H1 (cell line): ENCODE data around the gene VSTM4. TPM values are rescaled to one million over a fixed set of nuclear protein-coding genes. Genes with fewer than 3 reads are reported as not detected.

Source experiments
- CTCF ChIA-PET: fragments of 300-600 bp; sonication (Branson Sonifier 250); formaldehyde crosslinking; loops from one replicate; lab custom pipeline; 2021; ENCODE audit not compliant: partially characterized antibody; lab: Charles Lee
- POLR2A ChIA-PET: fragments of 300-600 bp; sonication (Branson Sonifier 250); formaldehyde crosslinking; loops from one replicate; lab custom pipeline; 2021; ENCODE audit warnings: inconsistent platforms; ENCODE audit not compliant: partially characterized antibody; lab: Charles Lee
- DNase-seq, 2 experiments: peaks; one replicate each; pipeline versions ENCODE4 v3.0.0 to v3.0.0-alpha.2; 2010 to 2022; ENCODE audit warnings: low spot score in 2 of 2, low read depth in 1 of 2, mixed read lengths in 1 of 2
- FAIRE-seq: peaks from 2 replicates; lab custom pipeline; 2011; peaks lifted over from hg19 to GRCh38; lab: Jason Lieb, UNC
- H2AFZ ChIP-seq: 2 replicates; pipeline ENCODE4 v1.8.1; 2012; ENCODE audit warnings: low read length, inconsistent platforms
- H2AK5ac ChIP-seq: 2 replicates; pipeline ENCODE4 v1.6.1; 2013; ENCODE audit warnings: low read depth, low read length
- H2BK120ac ChIP-seq: replicated peaks from 2 replicates; pipeline ENCODE3; 2013; ENCODE audit warnings: low read depth, low read length, inconsistent platforms
- H2BK12ac ChIP-seq: 2 replicates; pipeline ENCODE4 v1.6.1; 2013; ENCODE audit warnings: low read depth, low read length
- H2BK15ac ChIP-seq: 2 replicates; pipeline ENCODE4 v1.6.1; 2013; ENCODE audit warnings: low read length
- H2BK20ac ChIP-seq: 2 replicates; pipeline ENCODE4 v1.6.1; 2013; ENCODE audit warnings: low read length
- H2BK5ac ChIP-seq: 2 replicates; pipeline ENCODE4 v1.6.1; 2013; ENCODE audit warnings: low read depth, low read length
- H3K14ac ChIP-seq: 2 replicates; pipeline ENCODE4 v1.6.1; 2013; ENCODE audit warnings: inconsistent platforms; ENCODE audit not compliant: insufficient read length
- H3K18ac ChIP-seq: 2 replicates; pipeline ENCODE4 v1.6.1; 2013; ENCODE audit warnings: low read length; ENCODE audit errors: extremely low read depth
- H3K23ac ChIP-seq: 2 replicates; pipeline ENCODE4 v1.6.1; 2013; ENCODE audit warnings: inconsistent platforms; ENCODE audit not compliant: insufficient read length
- H3K23me2 ChIP-seq: 2 replicates; pipeline ENCODE4 v1.6.1; 2013; ENCODE audit warnings: low read depth, low read length
- H3K27ac ChIP-seq: 2 replicates; pipeline ENCODE4 v1.6.1; 2011; ENCODE audit warnings: low read depth, low read length, inconsistent platforms
- H3K27me3 ChIP-seq, 4 experiments: replicated peaks in 1 of 4; 1 replicate in 1 of 4; 2 replicates in 3 of 4; pipeline versions ENCODE4 v1.6.1 to v1.8.1; 2011 to 2013; ENCODE audit warnings: low read length in 3 of 4, mild to moderate bottlenecking in 3 of 4, inconsistent platforms in 2 of 4, mixed read lengths in 2 of 4, moderate library complexity in 1 of 4; ENCODE audit not compliant: control insufficient read depth in 3 of 4, insufficient read depth in 3 of 4; ENCODE audit errors: extremely low read depth in 1 of 4
- H3K36me3 ChIP-seq, 4 experiments: 2 replicates each; pipeline versions ENCODE4 v1.6.1 to v1.8.1; 2011 to 2013; ENCODE audit warnings: mild to moderate bottlenecking in 4 of 4, low read length in 3 of 4, moderate library complexity in 2 of 4, control low read depth in 1 of 4, inconsistent platforms in 1 of 4; ENCODE audit not compliant: insufficient read depth in 4 of 4, control insufficient read depth in 2 of 4
- H3K4ac ChIP-seq: replicated peaks from 2 replicates; pipeline ENCODE3; 2013; ENCODE audit warnings: low read length, low read depth, mixed read lengths, inconsistent platforms; ENCODE audit not compliant: insufficient read length
- H3K4me1 ChIP-seq, 4 experiments: replicated peaks in 1 of 4; 1 replicate in 1 of 4; 2 replicates in 3 of 4; pipeline versions ENCODE4 v1.6.1 to v1.8.1; 2011 to 2013; ENCODE audit warnings: low read length in 3 of 4, inconsistent platforms in 2 of 4, mixed read lengths in 1 of 4; ENCODE audit not compliant: insufficient read depth in 4 of 4, control insufficient read depth in 3 of 4
- H3K4me2 ChIP-seq, 2 experiments: 2 replicates each; pipeline versions ENCODE4 v1.6.1 to v1.8.1; 2011 to 2013; ENCODE audit warnings: low read depth in 2 of 2, low read length in 2 of 2, control low read depth in 1 of 2, inconsistent platforms in 1 of 2, mild to moderate bottlenecking in 1 of 2; ENCODE audit not compliant: insufficient read depth in 1 of 2
- H3K4me3 ChIP-seq, 4 experiments: fragments of 200-600, 300-600 bp in 1 of 4; sonication (generic), shearing (Covaris generic), sonication (Bioruptor Twin) in 1 of 4; 2 replicates each; pipeline versions ENCODE4 v1.5.1 to v1.8.1; 2011 to 2016; ENCODE audit warnings: low read length in 4 of 4, low read depth in 3 of 4, control low read depth in 2 of 4, inconsistent platforms in 2 of 4, mild to moderate bottlenecking in 2 of 4, mixed read lengths in 1 of 4, moderate library complexity in 1 of 4; ENCODE audit not compliant: insufficient read depth in 2 of 4; ENCODE audit errors: extremely low read depth in 1 of 4
- H3K56ac ChIP-seq: replicated peaks from 2 replicates; pipeline ENCODE3; 2013; ENCODE audit warnings: low read depth, mild to moderate bottlenecking, mixed read lengths, low read length, inconsistent platforms; ENCODE audit not compliant: insufficient read length
- H3K79me1 ChIP-seq: 2 replicates; pipeline ENCODE4 v1.6.1; 2013; ENCODE audit warnings: low read depth, low read length, control low read depth
- H3K79me2 ChIP-seq, 2 experiments: 2 replicates each; pipeline versions ENCODE4 v1.6.1 to v1.8.1; 2012 to 2013; ENCODE audit warnings: low read length in 2 of 2, mild to moderate bottlenecking in 2 of 2, inconsistent platforms in 1 of 2; ENCODE audit not compliant: insufficient read depth in 2 of 2, control insufficient read depth in 1 of 2
- H3K9ac ChIP-seq, 4 experiments: replicated peaks in 1 of 4; 1 replicate in 1 of 4; 2 replicates in 3 of 4; pipeline versions ENCODE4 v1.6.1 to v1.8.1; 2011 to 2013; ENCODE audit warnings: low read depth in 3 of 4, low read length in 3 of 4, control low read depth in 2 of 4, mild to moderate bottlenecking in 2 of 4, moderate library complexity in 2 of 4, inconsistent platforms in 1 of 4; ENCODE audit errors: extremely low read depth in 1 of 4
- H3K9me3 ChIP-seq, 2 experiments: 2 replicates each; pipeline versions ENCODE4 v1.6.1 to v1.8.1; 2012 to 2013; ENCODE audit warnings: mild to moderate bottlenecking in 2 of 2, moderate library complexity in 2 of 2, control low read depth in 1 of 2, inconsistent platforms in 1 of 2, low read depth in 1 of 2, low read length in 1 of 2, mixed read lengths in 1 of 2; ENCODE audit not compliant: insufficient read depth in 2 of 2
- H4K20me1 ChIP-seq, 2 experiments: replicated peaks in 1 of 2; 2 replicates each; pipeline versions ENCODE3 to v1.8.1; 2011 to 2013; ENCODE audit warnings: inconsistent platforms in 2 of 2, low read length in 2 of 2, mild to moderate bottlenecking in 1 of 2; ENCODE audit not compliant: insufficient read depth in 2 of 2, control insufficient read depth in 1 of 2
- H4K5ac ChIP-seq: 2 replicates; pipeline ENCODE4 v1.6.1; 2013; ENCODE audit warnings: low read length, low read depth, mixed read lengths, inconsistent platforms; ENCODE audit not compliant: insufficient read length
- H4K8ac ChIP-seq: 2 replicates; pipeline ENCODE4 v1.8.0; 2013; ENCODE audit warnings: mild to moderate bottlenecking, moderate library complexity, low read length, inconsistent platforms; ENCODE audit not compliant: insufficient read depth; ENCODE audit errors: extremely low read depth
- H4K91ac ChIP-seq: replicated peaks from 2 replicates; pipeline ENCODE3; 2013; ENCODE audit warnings: low read length, mixed read lengths, inconsistent platforms; ENCODE audit not compliant: insufficient read length
- ASH2L ChIP-seq: fragments of 200-600, 300-600 bp; sonication (generic); IDR thresholded peaks from one replicate; pipeline ENCODE4 v1.7.1; 2017; ENCODE audit warnings: low read length
- CBX5 ChIP-seq: fragments of 300-800, 300-1000 bp; sonication (generic); IDR thresholded peaks from 2 replicates; pipeline ENCODE4 v1.7.1; 2016; ENCODE audit warnings: antibody characterized with exemption, low read length, low read depth
- CHD1 ChIP-seq: IDR thresholded peaks from 2 replicates; pipeline ENCODE4 v1.6.1; 2012; ENCODE audit warnings: low read depth, low read length, improper control_type of control experiment
- E2F6 ChIP-seq: IDR thresholded peaks from 2 replicates; pipeline ENCODE4 v1.6.1; 2012; ENCODE audit warnings: inconsistent platforms
- WGBS, 2 experiments: shearing (Covaris generic) in 1 of 2; methylation state at CpG; one replicate each; pipeline versions ENCODE4 v1.1.6 to v1.1.7; 2013 to 2015; ENCODE audit warnings: low lambda C conversion rate in 2 of 2, mixed read lengths in 2 of 2, inconsistent platforms in 1 of 2, low coverage in 1 of 2, missing lambda C conversion rate in 1 of 2; ENCODE audit not compliant: insufficient replicate concordance in 2 of 2, insufficient coverage in 1 of 2, insufficient read length in 1 of 2; ENCODE audit errors: extremely low coverage in 1 of 2, missing lambda C conversion rate in 1 of 2; 5-methylcytosine and 5-hydroxymethylcytosine counted together
- polyA plus RNA-seq, 7 experiments: library from polyadenylated mRNA; depleted of rRNA in 3 of 7; stranded (reverse) in 5 of 7; unstranded in 2 of 7; fragments of >200 nt in 5 of 7; fragments of 200-250 nt in 2 of 7; gene quantifications; 1 replicate in 5 of 7; 2 replicates in 1 of 7; 4 replicates in 1 of 7; pipeline versions ENCODE4 v1.2.1 to v1.2.3, GENCODE V29; 2011 to 2013; ENCODE audit warnings: missing spikeins in 2 of 7, mixed read lengths in 2 of 7
- total RNA-seq: library from RNA; stranded (reverse); fragmentation: NEBNext Ultra II Directional; extraction: Animal tissue kit (Norgen Biotek cat#: 25700); gene quantifications from 2 replicates; pipeline ENCODE4 v1.2.1, GENCODE V29; 2021
- TF ChIP-seq, protein P1 (sequence below): IDR thresholded peaks from 2 replicates; pipeline ENCODE4 v1.6.1; 2011; ENCODE audit warnings: low read depth, mild to moderate bottlenecking, low read length; ENCODE audit not compliant: insufficient read depth

The VSTM4 gene
- total and polyA plus RNA-seq, 2 of the 8 experiments (the other 6 are each of a cell fraction or from before 2014, with no cell fraction given), result 0.48 to 0.73 TPM

- DNase-seq (no peak), FAIRE-seq (no peak)
- Histone ChIP-seq H2BK20ac (no peak overlapping the region), H4K8ac (no peak overlapping the region), H2BK15ac (no peak overlapping the region), H4K91ac (no peak overlapping the region), H4K5ac (no peak overlapping the region), H3K23me2 (peaks cover 5% of the 10 kb centered on the region; the same call in 1 of the 2 replicates), H3K56ac (no peak overlapping the region), H3K9me3 (no peaks in the 10 kb centered on the region), H2AK5ac (no peak overlapping the region), H3K79me1 (no peaks in the 10 kb centered on the region), H3K27ac (no peak overlapping the region), H3K18ac (no peak overlapping the region), H3K79me2 (no peaks in the 10 kb centered on the region), H3K4ac (no peak overlapping the region), H2AFZ (no peak overlapping the region), H2BK12ac (no peak overlapping the region), H3K27me3 (no peaks in the 10 kb centered on the region), H2BK5ac (no peak overlapping the region), H3K4me2 (no peak overlapping the region), H3K9ac (no peak overlapping the region), H2BK120ac (no peak overlapping the region), H3K14ac (no peak overlapping the region), H4K20me1 (no peaks in the 10 kb centered on the region), H3K4me1 (no peaks in the 10 kb centered on the region), H3K36me3 (no peaks in the 10 kb centered on the region), H3K4me3 (no peak overlapping the region), H3K23ac (no peak overlapping the region)
- WGBS, 2 experiments, result 75% methylated on average over 5 of the region's 5 CpGs; no CpG with 5 or more reads in 1 of the 2 experiments
- POLR2A ChIA-PET, result no interaction called here
- CTCF ChIA-PET, result interaction anchor here (0.8 to 1.3 kb wide), 9 partner anchors 10 to 540 kb away, joined by 3 to 5 read pairs (median 3); no protein-coding TSS in a partner anchor
- TF ChIP-seq, protein P1, sequence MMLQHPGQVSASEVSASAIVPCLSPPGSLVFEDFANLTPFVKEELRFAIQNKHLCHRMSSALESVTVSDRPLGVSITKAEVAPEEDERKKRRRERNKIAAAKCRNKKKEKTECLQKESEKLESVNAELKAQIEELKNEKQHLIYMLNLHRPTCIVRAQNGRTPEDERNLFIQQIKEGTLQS, result no peak
- no peak for TF ChIP-seq ASH2L
- TF ChIP-seq E2F6, result no peak
- no peak for TF ChIP-seq CBX5
- no peak for TF ChIP-seq CHD1
These were observed 137.0 kb downstream of the VSTM4 start for GRCh38 chr10:48978318-48978717.
